CD14-positive monocyte (primary cell): ENCODE results near the gene SKA1. TPM values are rescaled to one million over a fixed set of nuclear protein-coding genes. Genes with fewer than 3 reads are reported as not detected.

Experiments
- DNase-seq, 3 donors: peaks; one replicate each; pipeline ENCODE4 v3.0.0-alpha.2; 2011 to 2022
- H2AFZ ChIP-seq: 2 replicates; pipeline ENCODE4 v1.6.0; 2012; ENCODE audit warnings: mild to moderate bottlenecking, low read depth, low read length, inconsistent platforms; ENCODE audit not compliant: insufficient read depth, poor library complexity, severe bottlenecking
- H3K27ac ChIP-seq, 2 donors: 1 replicate in 1 of 2; 2 replicates in 1 of 2; pipeline ENCODE4 v1.5.1; 2012 to 2013; ENCODE audit warnings: low read length in 2 of 2, control low read depth in 1 of 2, inconsistent platforms in 1 of 2, low read depth in 1 of 2, mild to moderate bottlenecking in 1 of 2
- H3K27me3 ChIP-seq, 2 donors: one replicate each; pipeline versions ENCODE4 v1.6.0 to v1.6.1; 2011 to 2013; ENCODE audit warnings: low read length in 2 of 2; ENCODE audit not compliant: control insufficient read depth in 2 of 2, insufficient read depth in 2 of 2
- H3K36me3 ChIP-seq, 2 donors: replicated peaks in 1 of 2; 1 replicate in 1 of 2; 2 replicates in 1 of 2; pipeline versions ENCODE4 v1.5.1 to v1.6.1; 2012 to 2013; ENCODE audit warnings: low read length in 2 of 2, control low read depth in 1 of 2, inconsistent platforms in 1 of 2, mild to moderate bottlenecking in 1 of 2; ENCODE audit not compliant: insufficient read depth in 2 of 2, control insufficient read depth in 1 of 2
- H3K4me1 ChIP-seq, 2 donors: 1 replicate in 1 of 2; 2 replicates in 1 of 2; pipeline versions ENCODE4 v1.5.1 to v1.6.1; 2012 to 2013; ENCODE audit warnings: low read length in 2 of 2, control low read depth in 1 of 2, inconsistent platforms in 1 of 2, mild to moderate bottlenecking in 1 of 2, moderate library complexity in 1 of 2; ENCODE audit not compliant: insufficient read depth in 2 of 2, control insufficient read depth in 1 of 2
- H3K4me2 ChIP-seq: replicated peaks from 2 replicates; pipeline ENCODE3; 2012; ENCODE audit warnings: low read length, moderate library complexity, mild to moderate bottlenecking; ENCODE audit not compliant: poor library complexity, severe bottlenecking; ENCODE audit errors: extremely low read depth
- H3K4me3 ChIP-seq, 3 experiments: fragments of 200-600 bp in 1 of 3; sonication (generic) in 1 of 3; replicated peaks in 1 of 3; 1 replicate in 2 of 3; 2 replicates in 1 of 3; pipeline ENCODE4 v1.5.1; 2011 to 2013; ENCODE audit warnings: low read length in 3 of 3, mild to moderate bottlenecking in 3 of 3, control low read depth in 2 of 3, low read depth in 2 of 3, inconsistent platforms in 1 of 3, moderate library complexity in 1 of 3
- H3K79me2 ChIP-seq: 2 replicates; pipeline ENCODE4 v1.6.0; 2012; ENCODE audit warnings: mild to moderate bottlenecking, control low read depth, inconsistent platforms, low read length, moderate library complexity; ENCODE audit not compliant: insufficient read depth
- H3K9ac ChIP-seq: 2 replicates; pipeline ENCODE4 v1.6.0; 2017; ENCODE audit warnings: low read length, mild to moderate bottlenecking; ENCODE audit not compliant: insufficient read depth, poor library complexity, severe bottlenecking
- H3K9me3 ChIP-seq, 2 donors: replicated peaks in 1 of 2; 1 replicate in 1 of 2; 2 replicates in 1 of 2; pipeline versions ENCODE4 v1.5.1 to v1.6.1; 2012 to 2013; ENCODE audit warnings: low read length in 2 of 2, control low read depth in 1 of 2; ENCODE audit not compliant: control insufficient read depth in 1 of 2, insufficient read depth in 1 of 2
- H4K20me1 ChIP-seq: 2 replicates; pipeline ENCODE4 v1.6.0; 2012; ENCODE audit warnings: mild to moderate bottlenecking, low read length, control low read depth, moderate library complexity; ENCODE audit not compliant: insufficient read depth
- H3K27ac Mint-ChIP-seq, 7 donors: one replicate each; pipeline ENCODE4 v1.8.0; 2020; ENCODE audit warnings: mild to moderate bottlenecking in 7 of 7, mixed read lengths in 7 of 7, moderate library complexity in 6 of 7, inconsistent platforms in 2 of 7
- H3K27me3 Mint-ChIP-seq, 3 donors: one replicate each; pipeline ENCODE4 v1.8.0; 2021 to 2022; ENCODE audit warnings: low read depth in 3 of 3, mild to moderate bottlenecking in 3 of 3, mixed read lengths in 3 of 3, moderate library complexity in 3 of 3, inconsistent platforms in 1 of 3
- H3K36me3 Mint-ChIP-seq, 2 donors: one replicate each; pipeline ENCODE4 v1.8.0; 2020; ENCODE audit warnings: mixed read lengths in 2 of 2, inconsistent platforms in 1 of 2, mild to moderate bottlenecking in 1 of 2
- H3K4me1 Mint-ChIP-seq: one replicate; pipeline ENCODE4 v1.8.0; 2020; ENCODE audit warnings: mild to moderate bottlenecking, mixed read lengths
- H3K4me3 Mint-ChIP-seq, 2 donors: one replicate each; pipeline ENCODE4 v1.8.0; 2020; ENCODE audit warnings: mild to moderate bottlenecking in 2 of 2, mixed read lengths in 2 of 2, moderate library complexity in 1 of 2
- H3K9me3 Mint-ChIP-seq, 7 donors: one replicate each; pipeline ENCODE4 v1.8.0; 2020 to 2022; ENCODE audit warnings: mixed read lengths in 7 of 7, mild to moderate bottlenecking in 6 of 7, moderate library complexity in 6 of 7, inconsistent platforms in 2 of 7
- WGBS: methylation state at CpG from one replicate; pipeline ENCODE4 v1.1.5; 2013; ENCODE audit warnings: missing lambda C conversion rate; ENCODE audit not compliant: insufficient coverage; 5-methylcytosine and 5-hydroxymethylcytosine counted together
- intact Hi-C, 2 donors: fragments of 100-400 bp; cut with micrococcal nuclease; formaldehyde crosslinking; loops; one replicate each; pipeline versions ENCODE4 v1.15.0 to v1.15.1; 2023
- polyA plus RNA-seq, 3 donors: library from polyadenylated mRNA; depleted of rRNA in 1 of 3; unstranded in 2 of 3; stranded (reverse) in 1 of 3; fragments of 300-500 nt in 2 of 3; fragments of >200 nt in 1 of 3; fragmentation: Illumina TruSeq in 2 of 3; gene quantifications; 1 replicate in 2 of 3; 2 replicates in 1 of 3; pipeline ENCODE4 v1.2.3, GENCODE V29; 2012 to 2021
- TF ChIP-seq, protein P1 (sequence below): fragments of 200-600 bp; IDR thresholded peaks from one replicate; pipeline ENCODE4 v1.8.0; 2022; ENCODE audit warnings: antibody characterized with exemption, mild to moderate bottlenecking

SKA1 gene
- polyA plus RNA-seq, 3 donors, result 0.17 TPM; not detected in 2

DNA sequence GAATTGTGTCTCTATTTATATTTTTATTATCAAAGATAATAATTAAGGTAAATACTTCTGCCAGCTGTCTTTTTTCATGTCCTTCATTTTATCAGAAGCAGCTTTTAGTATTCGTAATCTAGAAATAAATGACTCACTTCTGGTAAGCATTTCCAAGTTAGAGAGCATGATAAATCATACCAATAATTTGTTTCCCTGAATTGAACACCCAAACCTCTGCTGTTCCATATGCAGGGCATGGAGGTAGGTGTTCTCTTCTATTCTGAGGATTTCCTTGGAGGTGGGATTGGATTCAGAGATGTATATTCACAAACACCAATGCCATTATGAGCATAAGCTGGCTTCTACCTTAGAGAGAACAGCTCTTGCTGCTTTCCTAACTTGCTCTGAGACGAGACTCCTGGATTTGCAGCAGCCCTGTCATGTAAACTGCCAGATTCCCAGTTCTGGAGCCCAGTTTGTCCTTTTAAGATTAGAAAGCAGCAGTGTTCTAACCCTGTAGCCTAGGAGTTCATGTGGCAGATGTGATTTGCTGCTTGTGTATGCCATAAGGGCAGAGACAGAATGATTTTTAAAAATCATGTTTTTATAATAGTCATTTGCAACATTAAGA lies 47.5 kb downstream of the SKA1 start:
- no peak overlapping the region for H3K27ac Mint-ChIP-seq
- H3K27me3 Mint-ChIP-seq, result peaks cover 0 to 4% (median 2%) of the 10 kb centered on the region in 3 donors
- 89% methylated on average over 1 of the region's 2 CpGs for WGBS
- peaks cover 13 to 22% of the 10 kb centered on the region in 2 donors for H3K9me3 ChIP-seq
- no peaks in the 10 kb centered on the region for H3K36me3 Mint-ChIP-seq
- no peak overlapping the region for H3K27ac ChIP-seq
- H3K79me2 ChIP-seq, result no peaks in the 10 kb centered on the region
- no peak for DNase-seq
- no peaks in the 10 kb centered on the region for H3K27me3 ChIP-seq
- no peak overlapping the region for H3K4me3 ChIP-seq
- TF ChIP-seq, protein P1, sequence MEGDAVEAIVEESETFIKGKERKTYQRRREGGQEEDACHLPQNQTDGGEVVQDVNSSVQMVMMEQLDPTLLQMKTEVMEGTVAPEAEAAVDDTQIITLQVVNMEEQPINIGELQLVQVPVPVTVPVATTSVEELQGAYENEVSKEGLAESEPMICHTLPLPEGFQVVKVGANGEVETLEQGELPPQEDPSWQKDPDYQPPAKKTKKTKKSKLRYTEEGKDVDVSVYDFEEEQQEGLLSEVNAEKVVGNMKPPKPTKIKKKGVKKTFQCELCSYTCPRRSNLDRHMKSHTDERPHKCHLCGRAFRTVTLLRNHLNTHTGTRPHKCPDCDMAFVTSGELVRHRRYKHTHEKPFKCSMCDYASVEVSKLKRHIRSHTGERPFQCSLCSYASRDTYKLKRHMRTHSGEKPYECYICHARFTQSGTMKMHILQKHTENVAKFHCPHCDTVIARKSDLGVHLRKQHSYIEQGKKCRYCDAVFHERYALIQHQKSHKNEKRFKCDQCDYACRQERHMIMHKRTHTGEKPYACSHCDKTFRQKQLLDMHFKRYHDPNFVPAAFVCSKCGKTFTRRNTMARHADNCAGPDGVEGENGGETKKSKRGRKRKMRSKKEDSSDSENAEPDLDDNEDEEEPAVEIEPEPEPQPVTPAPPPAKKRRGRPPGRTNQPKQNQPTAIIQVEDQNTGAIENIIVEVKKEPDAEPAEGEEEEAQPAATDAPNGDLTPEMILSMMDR, result no peak
- no peak overlapping the region for H3K4me2 ChIP-seq
- peaks cover 14 to 38% (median 30%) of the 10 kb centered on the region in 7 donors for H3K9me3 Mint-ChIP-seq
- H3K4me1 Mint-ChIP-seq, result no peaks in the 10 kb centered on the region
- no peak overlapping the region for H2AFZ ChIP-seq
- H3K36me3 ChIP-seq, result no peaks in the 10 kb centered on the region
- intact Hi-C loops, result no loop called here
- no peak overlapping the region for H3K4me3 Mint-ChIP-seq
- no peak overlapping the region for H3K9ac ChIP-seq
- no peaks in the 10 kb centered on the region for H4K20me1 ChIP-seq
- no peaks in the 10 kb centered on the region for H3K4me1 ChIP-seq

DNA sequence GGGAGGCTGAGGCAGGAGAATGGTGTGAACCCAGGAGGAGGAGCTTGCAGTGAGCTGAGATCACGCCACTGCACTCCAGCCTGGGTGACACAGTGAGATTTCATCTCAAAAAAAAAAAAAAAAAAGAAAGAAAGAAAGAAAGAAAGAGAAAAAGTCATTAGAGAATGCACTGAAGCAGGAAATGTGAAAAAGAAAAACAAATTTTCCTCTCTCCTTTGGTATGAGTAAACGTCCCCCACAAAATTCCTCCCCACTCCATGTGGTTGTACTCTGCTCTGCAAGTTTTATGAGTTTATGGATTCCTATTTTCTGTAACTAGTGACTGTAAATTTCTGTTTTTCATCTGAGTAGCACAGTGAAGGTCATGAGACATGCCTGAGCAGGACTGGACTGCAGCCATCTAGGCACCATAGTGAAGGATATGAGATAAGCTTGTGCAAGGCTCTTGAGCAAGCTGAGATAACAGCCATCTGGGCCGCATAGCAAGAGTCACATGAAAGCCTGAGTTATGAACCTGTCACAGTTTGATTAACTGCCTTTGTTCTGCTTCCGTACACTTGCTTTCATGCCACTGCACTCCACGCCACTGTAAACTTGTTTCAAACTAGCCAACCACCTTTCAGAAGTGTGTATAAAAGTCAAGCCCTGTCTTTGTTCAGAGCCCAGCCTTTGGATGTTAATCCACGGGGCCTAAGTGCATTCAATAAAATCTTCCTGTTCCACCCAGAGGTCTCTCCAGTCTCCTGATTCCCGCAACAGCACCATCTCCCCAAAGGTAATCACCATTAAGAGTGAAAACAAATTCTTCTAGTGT lies 50.2 kb downstream of the SKA1 start:
- no peaks in the 10 kb centered on the region for H3K36me3 Mint-ChIP-seq
- H4K20me1 ChIP-seq, result no peaks in the 10 kb centered on the region
- no peak overlapping the region for H3K4me3 Mint-ChIP-seq
- H3K27ac ChIP-seq, result no peak overlapping the region
- no peaks in the 10 kb centered on the region for H3K79me2 ChIP-seq
- no peak overlapping the region for H3K4me2 ChIP-seq
- H3K27me3 ChIP-seq, result no peaks in the 10 kb centered on the region
- H2AFZ ChIP-seq, result no peak overlapping the region
- DNase-seq, result no peak
- H3K9ac ChIP-seq, result no peak overlapping the region
- peaks cover 13 to 16% of the 10 kb centered on the region in 2 donors for H3K9me3 ChIP-seq
- H3K27me3 Mint-ChIP-seq, result peaks cover 0 to 4% (median 4%) of the 10 kb centered on the region in 3 donors
- TF ChIP-seq, protein P1, result no peak
- WGBS, result 38% methylated on average over 4 of the region's 7 CpGs
- H3K4me1 ChIP-seq, result no peaks in the 10 kb centered on the region
- intact Hi-C loops, result no loop called here
- no peak overlapping the region for H3K4me3 ChIP-seq
- H3K4me1 Mint-ChIP-seq, result peaks cover 2% of the 10 kb centered on the region
- H3K9me3 Mint-ChIP-seq, result peaks cover 5 to 21% (median 16%) of the 10 kb centered on the region in 7 donors
- no peaks in the 10 kb centered on the region for H3K36me3 ChIP-seq
- H3K27ac Mint-ChIP-seq, result no peak overlapping the region
